HG03558 (cell line): ENCODE results near the gene RSPO4.
"Not testable (repeated sequence)": the region's sequence is repeated elsewhere in the genome, so short reads cannot be mapped to it uniquely, and the experiment has no call there.

ENCODE experiments used
- ATAC-seq: cut with Tn5 transposase; IDR thresholded peaks from one replicate; pipeline ENCODE4 v1.9.1; 2021; ENCODE audit warnings: moderate number of reproducible peaks; ENCODE audit not compliant: unreplicated experiment; ENCODE audit errors: extremely low read depth

RSPO4 gene

DNA sequence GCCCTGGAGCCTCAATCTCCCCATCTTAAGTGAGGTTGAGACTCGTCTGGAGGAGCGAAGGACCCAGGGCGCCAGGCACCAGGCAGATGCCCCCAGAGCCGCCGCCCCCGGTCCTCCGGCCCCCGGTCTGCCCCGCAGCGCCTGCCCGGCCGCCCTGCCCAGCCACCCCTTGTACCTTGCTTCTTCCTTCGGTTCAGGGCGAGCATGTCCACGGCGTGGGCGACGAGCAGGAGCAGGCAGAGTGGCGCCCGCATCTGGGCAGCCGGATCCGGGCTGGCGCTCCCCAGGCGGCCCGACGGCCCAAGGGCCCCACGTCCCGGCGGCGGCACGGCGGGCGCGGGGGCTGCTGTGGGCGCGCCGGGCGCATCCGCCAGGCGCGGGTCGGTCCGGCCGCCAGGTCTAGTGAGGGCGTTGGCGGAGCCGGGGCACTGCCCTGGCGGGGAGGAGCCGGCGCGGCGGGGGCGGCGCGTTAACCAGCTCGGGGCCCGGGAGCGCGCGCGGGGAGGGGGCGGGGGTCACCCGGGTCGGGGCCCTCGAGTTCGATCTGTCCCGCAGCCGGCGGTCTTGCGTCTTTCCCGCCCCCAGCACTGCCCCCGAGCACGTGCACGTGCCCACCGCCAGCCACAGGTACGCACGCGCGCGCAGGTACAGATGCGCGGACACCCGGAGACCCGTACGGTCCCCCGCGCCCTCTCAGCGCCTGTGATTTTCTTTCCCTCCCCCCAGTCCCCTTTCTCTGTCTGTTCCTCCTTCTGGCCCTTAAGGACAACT is at the start of gene RSPO4:
TSS of gene RSPO4 (minus strand) at position 401 of the 771 bp plus-strand sequence. CDS start at position 254, 147 bp downstream.
- ATAC-seq: no peak

DNA sequence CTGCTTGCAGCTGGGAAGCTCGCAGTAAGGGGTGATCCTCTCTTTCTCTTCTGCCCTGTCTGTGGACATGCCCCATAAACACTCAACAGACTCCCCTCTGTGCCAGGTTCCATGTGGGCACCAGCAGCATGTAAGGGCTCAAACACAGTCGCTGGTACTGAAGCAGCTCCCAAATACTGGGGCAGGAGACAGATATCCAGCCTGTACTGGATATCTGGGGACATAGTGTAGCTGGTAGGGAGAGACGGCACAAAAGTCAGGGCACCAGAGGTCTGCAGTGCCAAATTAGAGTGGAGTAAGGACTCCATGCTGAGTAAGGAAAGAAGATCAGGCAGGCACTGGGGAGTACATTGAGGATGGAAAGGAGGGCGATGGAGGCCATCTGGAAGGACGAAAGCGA is 48.3 kb upstream of the RSPO4 start:
- no peak for ATAC-seq

DNA sequence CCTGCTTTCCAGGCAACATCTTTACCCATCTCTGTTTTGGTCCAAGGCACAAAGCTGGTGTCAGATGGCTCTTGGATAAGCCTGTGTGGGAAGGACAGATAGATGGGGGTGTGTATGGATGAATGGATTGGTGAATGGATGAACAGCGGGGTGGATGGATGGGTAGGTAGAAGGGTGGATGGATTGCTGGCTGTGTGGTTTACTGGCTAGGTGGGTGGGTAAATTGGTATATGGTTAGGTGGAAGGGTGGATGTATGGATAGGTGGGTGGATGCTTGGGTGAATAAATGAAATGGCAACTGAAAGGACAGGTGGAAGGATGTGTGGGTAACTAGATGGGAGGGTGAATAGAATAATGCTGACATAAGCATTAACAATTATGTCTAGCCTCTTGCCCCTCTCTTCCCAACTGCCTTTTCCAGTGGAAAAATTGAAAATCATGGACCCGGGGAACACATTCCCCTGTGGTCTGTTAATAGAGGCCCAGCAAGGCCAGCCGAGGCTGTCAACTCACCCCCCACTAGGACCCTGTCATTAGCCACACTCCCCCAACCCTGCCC is 43.8 kb upstream of the RSPO4 start:
- no peak for ATAC-seq

DNA sequence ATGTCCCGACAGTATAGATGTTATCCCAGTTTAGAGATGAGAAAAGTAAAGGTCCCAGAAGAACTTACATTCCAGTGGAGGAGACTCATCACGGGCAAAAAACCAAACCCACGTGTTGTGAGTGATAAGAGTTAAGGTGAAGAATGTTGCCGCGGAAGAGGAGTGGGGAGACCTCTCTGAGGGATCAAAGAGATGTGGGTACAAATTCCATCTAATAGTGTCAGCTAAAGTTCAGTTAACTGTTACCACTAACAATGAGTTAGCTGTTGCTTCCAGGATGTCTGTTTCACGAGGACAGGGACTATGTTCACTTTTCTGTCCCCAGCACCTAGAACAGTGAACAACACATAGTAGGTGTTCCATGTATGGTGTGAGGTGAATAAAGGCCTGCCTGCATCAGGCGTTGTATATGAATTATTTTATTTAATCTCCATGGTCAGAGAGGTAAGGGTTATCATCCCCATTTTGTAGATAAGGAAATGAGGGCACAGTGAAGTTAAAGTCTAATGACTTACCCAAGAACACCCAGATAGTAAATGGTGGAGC is 39.8 kb upstream of the RSPO4 start:
- no peak for ATAC-seq

DNA sequence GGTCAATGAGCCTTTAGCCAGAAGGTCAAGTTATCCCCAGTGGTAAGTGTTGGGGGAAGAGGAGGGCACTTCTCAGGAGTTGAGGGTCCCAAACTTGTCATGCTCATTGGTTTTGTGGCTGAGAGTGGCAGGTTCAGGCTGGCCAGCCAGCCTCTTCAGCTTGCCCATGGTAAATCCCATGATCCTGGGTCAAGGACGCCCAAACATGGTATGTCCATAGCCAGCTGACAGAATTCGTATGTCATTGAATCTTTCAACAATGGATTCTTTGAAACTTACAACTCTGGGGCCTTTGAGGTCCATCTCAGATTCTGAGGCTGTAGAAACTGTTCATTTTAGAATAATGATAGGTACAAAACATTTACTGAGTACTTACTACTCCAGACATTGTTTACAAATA is 36.1 kb upstream of the RSPO4 start:
- no peak for ATAC-seq

DNA sequence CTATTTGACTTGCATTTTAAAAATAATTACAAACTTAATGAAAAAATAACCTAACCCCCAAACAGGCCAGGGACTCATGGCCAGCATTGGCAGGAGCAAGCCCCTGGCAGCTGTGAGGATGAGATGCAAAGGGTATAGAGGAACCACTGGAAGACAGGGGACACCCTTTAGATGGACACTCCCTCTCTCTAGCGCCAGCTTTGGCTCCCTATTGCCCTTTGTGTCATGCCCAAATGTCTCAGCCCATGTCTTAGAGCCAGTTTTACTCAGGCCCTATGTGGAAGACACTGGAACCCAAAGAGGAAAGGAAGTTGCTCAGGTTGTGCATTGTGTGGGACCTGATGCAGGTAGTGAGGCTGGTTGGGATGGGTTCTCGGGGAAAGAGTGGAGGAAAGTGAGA is 34.9 kb upstream of the RSPO4 start:
- ATAC-seq: no peak

DNA sequence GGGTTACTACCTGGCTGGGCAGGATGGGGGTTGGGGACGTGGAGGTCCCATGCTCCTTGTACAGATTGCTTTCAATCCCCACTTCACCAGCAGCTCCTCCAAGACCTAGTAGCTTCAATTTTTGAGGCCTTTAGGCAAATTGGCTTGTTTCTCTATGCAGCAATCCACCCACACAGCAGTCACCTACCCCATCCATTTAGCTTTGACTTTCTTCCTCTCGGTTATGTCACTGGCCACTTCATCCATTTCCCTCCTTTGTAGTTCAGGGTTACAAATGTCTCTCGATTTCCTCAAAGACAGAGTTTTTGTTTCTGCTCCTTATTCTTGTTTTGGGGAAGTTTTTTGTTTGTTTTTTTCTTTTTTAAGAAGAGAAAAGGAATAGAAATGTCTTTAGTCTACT is 33.4 kb upstream of the RSPO4 start:
- ATAC-seq: no peak

DNA sequence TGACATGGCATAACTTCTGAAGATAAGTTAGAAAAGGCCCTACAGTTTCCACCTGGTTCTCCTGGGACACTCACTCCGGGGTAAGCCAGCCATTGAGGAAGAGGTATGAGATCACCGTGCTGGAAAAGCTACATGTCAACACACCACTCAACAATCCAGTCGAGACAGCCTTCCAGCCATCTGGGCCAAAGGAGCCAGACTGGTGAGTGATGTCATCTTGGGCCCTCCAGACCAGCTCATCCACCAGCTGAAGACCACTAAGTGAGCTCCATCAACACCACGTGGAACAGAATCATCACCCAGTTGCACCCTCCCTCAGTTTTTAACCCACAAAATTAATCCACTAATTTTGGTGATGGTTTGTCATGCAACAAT is 32.3 kb upstream of the RSPO4 start:
- ATAC-seq: no peak

DNA sequence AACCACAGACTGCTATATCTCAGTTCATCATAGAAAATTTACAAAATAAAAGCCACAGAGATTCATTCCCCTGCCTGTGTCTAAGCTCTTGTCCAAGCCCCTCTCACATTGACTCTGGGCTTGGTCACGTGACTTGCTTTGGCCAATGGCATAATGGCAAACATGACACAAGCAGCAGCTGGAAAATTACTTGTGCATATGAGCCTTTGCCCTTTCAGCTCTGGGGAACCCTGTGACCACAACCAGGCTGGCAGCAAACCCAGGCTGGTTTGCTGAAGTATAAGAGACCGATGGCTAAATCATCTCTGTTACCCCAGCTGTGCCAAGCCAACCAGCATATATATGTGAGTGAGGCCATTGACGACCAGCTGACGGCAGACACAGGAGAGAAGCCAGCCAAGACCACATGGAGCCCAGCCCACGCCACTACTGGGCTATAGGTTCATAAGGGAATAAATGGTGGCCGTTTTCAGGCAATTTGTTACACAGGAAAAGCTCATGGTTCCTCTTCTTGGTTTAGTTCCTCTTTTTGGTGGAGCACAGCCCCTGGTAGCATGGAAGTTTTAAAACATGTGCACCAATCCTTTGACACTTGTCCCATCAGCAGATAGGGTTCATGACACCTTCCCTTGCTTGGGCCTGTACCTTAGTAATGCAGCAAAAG is 31.8 kb upstream of the RSPO4 start:
- ATAC-seq: no peak

DNA sequence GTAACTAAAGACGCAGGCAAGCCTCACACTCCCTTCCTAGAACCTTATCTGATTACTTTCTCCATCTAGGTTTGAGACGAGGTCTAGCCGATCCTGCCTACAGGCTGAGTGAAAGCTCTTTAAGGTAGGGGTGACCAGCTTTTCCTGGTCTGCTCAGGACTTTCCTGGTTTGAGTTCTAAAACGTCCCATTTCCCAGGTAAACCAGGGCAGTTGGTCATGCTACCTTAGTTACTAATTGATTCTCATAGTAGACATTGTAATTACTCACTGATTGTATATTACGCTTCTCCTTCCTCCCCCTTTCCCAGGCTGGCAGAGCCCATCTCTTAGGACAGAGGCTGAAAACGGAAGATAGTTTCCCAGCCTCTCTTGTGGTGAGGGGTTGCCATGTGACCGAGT is 27.9 kb upstream of the RSPO4 start:
- no peak for ATAC-seq

DNA sequence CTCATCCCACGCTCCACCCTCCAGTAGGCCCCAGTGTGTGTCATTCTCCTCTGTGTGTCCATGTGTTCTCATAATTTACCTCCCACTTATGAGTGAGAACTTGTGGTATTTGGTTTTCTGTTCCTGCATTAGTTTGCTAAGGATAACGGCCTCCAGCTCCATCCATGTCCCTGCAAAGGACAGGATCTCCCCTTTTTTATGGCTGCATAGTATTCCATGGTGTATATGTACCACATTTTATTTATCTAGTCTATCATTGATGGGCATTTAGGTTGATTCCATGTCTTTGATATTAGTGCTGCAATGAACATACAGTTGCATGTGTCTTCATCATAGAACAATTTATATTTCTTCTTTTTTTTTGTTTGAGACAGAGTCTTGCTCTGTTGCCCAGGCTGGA is 24.1 kb upstream of the RSPO4 start:
- not testable (repeated sequence) for ATAC-seq

DNA sequence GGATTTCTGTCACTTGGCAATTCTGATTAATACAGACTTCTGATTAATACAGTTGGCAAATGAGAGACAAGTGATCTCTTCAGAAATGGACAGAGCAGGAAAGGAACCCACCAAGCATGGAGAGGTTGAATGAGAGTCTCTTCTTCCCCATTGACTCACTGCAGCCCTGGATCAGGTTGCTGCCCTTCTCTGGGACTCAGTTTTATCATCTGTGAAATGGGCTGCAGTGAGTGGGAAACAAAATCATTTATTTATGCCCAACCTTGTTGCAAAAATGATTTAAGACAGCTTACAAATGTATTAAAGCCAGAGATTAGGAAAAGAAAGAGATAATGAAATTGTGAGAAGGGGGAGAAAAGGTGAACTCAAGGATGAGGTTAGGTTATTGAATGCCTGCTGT is 20.8 kb upstream of the RSPO4 start:
- no peak for ATAC-seq

DNA sequence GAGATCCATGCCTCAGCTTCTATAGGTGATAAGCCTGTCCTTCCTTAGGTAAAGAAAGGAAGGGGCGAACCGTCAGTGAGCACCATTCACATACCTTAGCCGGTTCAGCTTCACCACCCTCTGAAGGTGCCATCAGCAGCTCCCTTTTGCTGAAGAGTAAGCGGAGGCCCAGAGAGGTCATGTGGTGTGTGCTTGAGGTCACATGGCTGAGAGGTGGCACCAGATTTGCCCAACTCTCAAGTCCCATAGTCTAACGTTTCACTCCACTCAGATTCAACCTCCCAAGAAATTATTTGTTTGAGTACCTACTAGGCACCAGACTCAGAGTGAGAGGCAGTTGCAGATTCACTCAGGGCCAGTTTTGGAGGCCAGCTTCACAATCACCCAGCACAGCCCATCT is 18.5 kb upstream of the RSPO4 start:
- ATAC-seq: no peak

DNA sequence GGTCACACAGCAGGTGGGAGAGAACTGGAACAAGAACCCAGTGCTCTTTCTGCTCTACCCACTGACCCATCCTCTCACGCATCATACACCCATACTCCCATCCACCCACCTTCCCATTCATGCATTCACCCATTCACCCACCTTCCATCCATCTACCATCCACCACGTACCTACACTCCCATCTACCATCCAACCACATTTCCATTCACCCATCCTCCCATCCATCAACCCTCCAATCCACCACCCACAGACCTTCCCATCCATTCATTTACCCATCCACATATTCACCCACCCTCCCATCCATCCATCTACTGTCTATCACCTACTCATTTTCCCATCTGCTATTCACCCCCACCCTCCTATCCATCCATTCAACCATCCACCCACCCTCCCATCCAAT is 17.2 kb upstream of the RSPO4 start:
- no peak for ATAC-seq

DNA sequence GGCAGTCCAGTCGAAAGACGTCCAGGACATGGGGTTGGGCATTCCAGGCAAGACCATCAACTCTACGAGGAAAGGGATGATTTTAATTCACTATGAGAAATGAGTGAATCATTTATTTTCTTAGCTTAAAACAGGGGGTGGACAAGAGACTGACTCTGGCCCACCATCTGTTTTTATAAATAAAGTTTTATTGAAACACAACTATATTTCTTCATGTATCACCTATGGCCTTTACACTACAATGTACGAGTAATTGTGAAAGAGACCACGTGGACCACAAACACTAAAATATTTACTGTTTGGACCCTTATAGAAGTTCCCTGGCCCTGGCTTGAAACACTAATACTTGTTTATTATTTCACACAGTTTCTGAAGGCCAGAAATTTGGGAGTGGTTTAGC is 15.6 kb upstream of the RSPO4 start:
- no peak for ATAC-seq

DNA sequence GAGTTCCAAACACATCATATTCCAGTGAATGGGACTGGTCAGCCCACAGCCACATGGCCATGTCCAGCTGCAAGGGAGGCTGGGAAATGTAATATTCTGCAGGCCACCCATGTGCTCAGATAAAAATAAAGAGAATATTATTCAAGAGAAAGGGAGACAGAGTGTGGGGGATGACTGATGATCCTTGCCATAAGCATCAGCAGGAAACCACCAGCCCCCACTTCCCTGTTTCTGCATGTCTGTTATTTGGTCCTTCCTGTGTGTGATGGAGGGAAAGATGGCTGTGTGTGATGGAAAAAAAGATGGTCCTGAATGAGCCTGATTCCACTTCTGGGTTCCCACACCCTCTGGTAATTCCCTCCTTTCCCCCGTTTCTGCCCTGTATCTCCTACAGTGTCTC is 13.1 kb upstream of the RSPO4 start:
- ATAC-seq: no peak

DNA sequence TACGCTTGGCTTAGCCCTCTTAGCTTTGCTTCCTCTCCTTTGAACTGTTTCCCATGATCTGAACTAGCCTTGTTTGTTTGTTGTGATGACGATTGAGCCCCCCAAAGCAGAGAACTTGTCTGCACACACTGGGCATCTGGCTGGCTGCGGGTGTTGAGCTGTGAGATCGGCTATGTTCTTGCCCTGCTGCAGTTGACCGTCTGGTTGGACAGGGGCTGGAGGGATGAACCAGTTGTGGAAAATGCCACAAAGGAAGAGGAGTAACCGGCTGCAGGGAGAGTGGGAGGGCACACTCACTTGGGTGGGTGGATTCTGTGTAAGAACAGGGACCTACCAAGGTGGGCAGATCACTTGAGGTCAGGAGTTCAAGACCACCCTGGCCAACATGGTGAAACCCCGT is 12.4 kb upstream of the RSPO4 start:
- no peak for ATAC-seq

DNA sequence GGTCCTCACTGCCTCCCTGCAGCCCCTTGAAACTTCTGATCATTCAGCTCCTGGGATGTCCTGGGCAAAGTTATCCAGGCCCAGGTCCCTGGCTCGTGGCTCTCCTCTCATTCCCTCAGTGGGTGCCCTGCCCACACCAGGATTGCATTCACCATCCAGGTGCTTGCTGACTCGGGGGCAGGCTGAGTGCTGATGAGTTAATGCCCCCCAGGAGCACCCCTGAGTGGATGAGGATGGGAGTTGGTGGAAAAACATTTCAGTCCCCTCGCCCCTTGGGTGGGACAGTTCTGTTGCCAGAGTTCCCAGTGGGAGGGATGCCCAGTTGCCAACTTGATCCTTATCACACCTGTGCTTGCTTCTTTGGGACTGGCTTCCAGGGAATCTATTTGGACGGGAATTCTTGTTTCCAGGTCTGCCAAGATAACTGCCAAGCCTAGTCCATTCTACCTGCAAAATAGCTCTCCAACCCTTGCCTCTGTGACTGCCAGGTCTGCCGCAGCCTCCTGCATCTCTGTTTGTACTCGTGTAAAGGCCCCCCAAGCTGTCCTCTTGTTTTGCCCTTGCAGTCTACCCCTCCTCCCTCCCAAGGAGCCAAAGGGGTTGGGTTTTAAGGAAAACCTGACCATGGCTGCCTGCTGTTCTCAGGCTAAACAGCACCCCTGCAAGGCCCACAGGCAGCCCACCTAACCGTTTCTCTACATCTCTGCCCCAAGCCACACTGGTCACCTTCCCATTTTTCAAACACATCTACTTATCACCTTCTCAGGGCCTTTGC is 11.6 kb upstream of the RSPO4 start:
- ATAC-seq: no peak

DNA sequence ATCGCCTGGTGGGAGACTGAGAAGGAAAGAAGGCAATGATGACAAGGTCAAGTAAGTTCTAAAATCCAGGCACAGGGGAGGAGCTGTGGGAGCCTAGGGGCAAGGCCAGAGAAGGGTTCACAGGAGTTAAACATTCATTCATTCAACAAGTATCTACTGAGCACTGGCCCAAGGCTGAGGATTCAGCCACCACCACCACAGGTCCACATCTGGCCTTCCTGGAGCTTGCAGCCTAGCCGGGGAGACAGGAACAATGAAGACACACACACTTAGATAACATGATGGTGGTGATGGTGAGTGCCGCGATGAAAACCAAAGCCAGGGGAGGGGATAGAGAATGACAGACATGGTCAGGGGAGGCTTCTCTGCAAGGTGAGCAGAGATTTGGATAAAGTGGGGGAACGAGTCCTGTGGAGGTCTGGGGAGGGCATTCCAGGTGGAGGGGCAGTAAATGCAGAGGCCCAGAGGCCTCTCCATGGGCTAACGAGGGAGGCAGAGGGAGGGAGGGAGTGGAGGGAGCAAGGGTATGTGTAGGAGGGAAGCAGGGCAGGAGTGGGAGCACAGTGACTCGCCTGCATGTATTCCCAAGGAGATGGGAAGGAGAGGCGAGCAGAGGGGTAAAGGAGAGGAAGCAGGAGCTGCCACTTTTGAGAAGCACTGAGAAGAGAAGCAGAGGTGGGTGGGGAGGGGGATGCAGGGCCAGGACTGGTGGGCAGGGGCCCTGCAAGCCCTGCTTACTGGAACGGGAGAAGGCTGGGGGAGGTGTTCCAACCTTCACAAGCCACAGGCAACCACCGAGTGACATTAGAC is 10.5 kb upstream of the RSPO4 start:
- ATAC-seq: no peak

DNA sequence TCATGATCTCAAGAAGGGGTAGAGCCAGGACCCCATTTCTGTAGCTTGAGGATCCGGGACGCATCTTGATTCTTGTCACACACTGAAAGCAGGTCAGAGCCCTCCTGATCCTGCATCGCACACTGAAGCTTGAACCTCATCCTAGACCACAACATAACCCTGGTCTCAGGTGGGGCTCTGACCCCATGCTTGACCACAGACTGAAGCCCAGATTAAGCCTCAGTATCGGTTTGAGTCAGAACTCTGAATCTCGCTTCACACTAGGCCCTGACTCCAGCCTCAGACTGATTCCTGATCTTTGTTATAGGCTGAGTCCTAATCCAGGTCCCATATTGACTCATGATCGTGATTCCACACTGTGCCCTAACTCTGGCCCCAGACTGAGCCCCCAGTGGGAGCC is 8.5 kb upstream of the RSPO4 start:
- ATAC-seq: no peak
